PFSK-1 (cell line): ENCODE results near the gene THRB.

ENCODE experiments used
- FOXP2 ChIP-seq: optimal IDR thresholded peaks from 2 replicates; pipeline ENCODE3; 2011; ENCODE audit warnings: borderline replicate concordance, control low read depth, inconsistent platforms; ENCODE audit not compliant: insufficient read depth; ENCODE audit errors: extremely low read length, extremely low read depth
- POLR2AphosphoS5 ChIP-seq: IDR thresholded peaks from 2 replicates; pipeline ENCODE4 v1.6.1; 2012; ENCODE audit warnings: low read depth, mild to moderate bottlenecking, control low read depth, low read length, moderate library complexity
- SIN3A ChIP-seq: IDR thresholded peaks from 2 replicates; pipeline ENCODE4 v1.6.1; 2012; ENCODE audit warnings: mild to moderate bottlenecking, low read length, moderate library complexity, borderline replicate concordance; ENCODE audit not compliant: insufficient read depth
- TAF1 ChIP-seq: IDR thresholded peaks from 2 replicates; pipeline ENCODE4 v1.6.1; 2012; ENCODE audit warnings: low read length, control low read depth, borderline replicate concordance; ENCODE audit not compliant: insufficient read depth
- TF ChIP-seq, protein P1 (sequence below), 2 experiments: IDR thresholded peaks; 2 replicates each; pipeline versions ENCODE4 v1.6.1 to v1.8.0; 2011 to 2012; ENCODE audit warnings: low read depth in 2 of 2, low read length in 2 of 2, control low read depth in 1 of 2, inconsistent platforms in 1 of 2, mild to moderate bottlenecking in 1 of 2, moderate library complexity in 1 of 2; ENCODE audit not compliant: insufficient read depth in 1 of 2

The THRB gene

GRCh38 chr3:24355806-24356205, 138.8 kb downstream of the THRB start:
- TF ChIP-seq TAF1 (no peak), POLR2AphosphoS5 (no peak), SIN3A (no peak), FOXP2 (no peak)
- TF ChIP-seq, protein P1, sequence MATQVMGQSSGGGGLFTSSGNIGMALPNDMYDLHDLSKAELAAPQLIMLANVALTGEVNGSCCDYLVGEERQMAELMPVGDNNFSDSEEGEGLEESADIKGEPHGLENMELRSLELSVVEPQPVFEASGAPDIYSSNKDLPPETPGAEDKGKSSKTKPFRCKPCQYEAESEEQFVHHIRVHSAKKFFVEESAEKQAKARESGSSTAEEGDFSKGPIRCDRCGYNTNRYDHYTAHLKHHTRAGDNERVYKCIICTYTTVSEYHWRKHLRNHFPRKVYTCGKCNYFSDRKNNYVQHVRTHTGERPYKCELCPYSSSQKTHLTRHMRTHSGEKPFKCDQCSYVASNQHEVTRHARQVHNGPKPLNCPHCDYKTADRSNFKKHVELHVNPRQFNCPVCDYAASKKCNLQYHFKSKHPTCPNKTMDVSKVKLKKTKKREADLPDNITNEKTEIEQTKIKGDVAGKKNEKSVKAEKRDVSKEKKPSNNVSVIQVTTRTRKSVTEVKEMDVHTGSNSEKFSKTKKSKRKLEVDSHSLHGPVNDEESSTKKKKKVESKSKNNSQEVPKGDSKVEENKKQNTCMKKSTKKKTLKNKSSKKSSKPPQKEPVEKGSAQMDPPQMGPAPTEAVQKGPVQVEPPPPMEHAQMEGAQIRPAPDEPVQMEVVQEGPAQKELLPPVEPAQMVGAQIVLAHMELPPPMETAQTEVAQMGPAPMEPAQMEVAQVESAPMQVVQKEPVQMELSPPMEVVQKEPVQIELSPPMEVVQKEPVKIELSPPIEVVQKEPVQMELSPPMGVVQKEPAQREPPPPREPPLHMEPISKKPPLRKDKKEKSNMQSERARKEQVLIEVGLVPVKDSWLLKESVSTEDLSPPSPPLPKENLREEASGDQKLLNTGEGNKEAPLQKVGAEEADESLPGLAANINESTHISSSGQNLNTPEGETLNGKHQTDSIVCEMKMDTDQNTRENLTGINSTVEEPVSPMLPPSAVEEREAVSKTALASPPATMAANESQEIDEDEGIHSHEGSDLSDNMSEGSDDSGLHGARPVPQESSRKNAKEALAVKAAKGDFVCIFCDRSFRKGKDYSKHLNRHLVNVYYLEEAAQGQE (IDR thresholded peaks at IDR 0.05; ENCODE audit: insufficient read depth in 1 of 2, low read depth in 2 of 2, low read length in 2 of 2) = no peak

DNA sequence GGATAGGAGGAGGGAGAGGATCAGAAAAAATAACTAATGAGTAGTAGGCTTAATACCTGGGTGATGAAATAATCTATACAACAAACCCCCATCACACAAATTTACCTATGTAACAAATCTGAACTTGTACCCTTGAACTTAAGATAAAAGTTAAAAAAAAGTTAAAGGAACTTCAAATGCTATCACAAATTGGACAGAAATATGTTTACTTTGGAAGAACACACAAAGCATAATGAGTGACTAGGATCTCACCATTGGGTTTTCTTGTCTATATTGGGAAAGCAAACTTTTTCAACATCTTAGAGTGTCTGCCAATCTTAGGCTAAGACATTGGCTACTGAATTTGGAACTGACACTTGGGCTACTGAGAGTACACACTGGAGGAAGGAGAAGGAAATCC, 140.4 kb downstream of the THRB start:
- TF ChIP-seq TAF1 (no peak), SIN3A (no peak), POLR2AphosphoS5 (no peak), FOXP2 (no peak)
- TF ChIP-seq, protein P1 (IDR thresholded peaks at IDR 0.05; ENCODE audit: insufficient read depth in 1 of 2, low read depth in 2 of 2, low read length in 2 of 2) = no peak

- TF ChIP-seq, protein P1 (IDR thresholded peaks at IDR 0.05; ENCODE audit: insufficient read depth in 1 of 2, low read depth in 2 of 2, low read length in 2 of 2) = no peak
- TF ChIP-seq POLR2AphosphoS5 (no peak), SIN3A (no peak), TAF1 (no peak), FOXP2 (no peak)
Measured at GRCh38 chr3:24352893-24353553, 141.6 kb downstream of the THRB start.

- TF ChIP-seq FOXP2 (no peak), TAF1 (no peak), POLR2AphosphoS5 (no peak), SIN3A (no peak)
- TF ChIP-seq, protein P1 (IDR thresholded peaks at IDR 0.05; ENCODE audit: insufficient read depth in 1 of 2, low read depth in 2 of 2, low read length in 2 of 2) = no peak
Measured at GRCh38 chr3:24351779-24352469, 142.7 kb downstream of the THRB start.

DNA sequence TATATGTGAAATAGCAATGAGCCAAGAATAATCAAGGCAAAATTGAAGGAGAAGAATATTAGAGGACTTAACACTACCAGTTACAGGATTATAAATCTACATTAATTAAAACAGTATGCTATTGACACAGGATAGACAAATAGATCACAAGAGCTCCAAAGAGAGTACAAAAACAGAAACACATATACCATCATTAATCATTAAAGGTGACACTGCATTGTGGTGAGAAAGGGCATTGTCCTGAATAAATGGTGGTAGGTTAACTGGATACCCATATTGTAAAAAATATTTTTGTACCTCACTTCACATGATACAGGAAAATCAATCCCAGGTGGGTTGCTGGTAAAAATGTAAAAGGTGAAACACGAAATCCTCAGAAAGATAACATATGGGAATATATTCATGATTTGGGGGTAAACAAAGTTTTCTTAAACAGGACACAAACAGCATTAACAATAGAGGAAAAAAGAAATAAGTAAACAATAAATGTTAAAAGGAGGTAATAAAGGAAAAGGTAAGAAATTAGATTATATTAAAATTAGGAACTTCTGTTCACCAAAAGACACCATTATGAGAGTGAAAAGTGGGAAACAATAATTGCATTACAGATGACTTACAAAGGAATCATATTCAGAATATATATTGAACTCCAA, 145.2 kb downstream of the THRB start:
- TF ChIP-seq FOXP2 = no peak
- TF ChIP-seq, protein P1 (IDR thresholded peaks at IDR 0.05; ENCODE audit: insufficient read depth in 1 of 2, low read depth in 2 of 2, low read length in 2 of 2) = no peak
- TF ChIP-seq POLR2AphosphoS5 = no peak
- TF ChIP-seq SIN3A = no peak
- TF ChIP-seq TAF1 = no peak
